SK-N-SH (cell line): Measurements from ENCODE around the gene TPRA1.

Experiments used
- EZH2phosphoT487 ChIP-seq: fragments of 200-600 bp; sonication (generic); IDR thresholded peaks from 2 replicates; pipeline ENCODE4 v1.6.1; 2017; ENCODE audit warnings: low read depth, mixed run types, mild to moderate bottlenecking, antibody characterized with exemption, moderate library complexity, borderline replicate concordance
- FOXJ3 ChIP-seq: sonication (generic); formaldehyde crosslinking; IDR thresholded peaks from 2 replicates; pipeline ENCODE4 v1.5.1; 2020; ENCODE audit warnings: mild to moderate bottlenecking, missing genetic modification reagents
- POLR2AphosphoS5 ChIP-seq: IDR thresholded peaks from 2 replicates; pipeline ENCODE4 v1.6.1; 2012; ENCODE audit warnings: low read depth, low read length
- TAF1 ChIP-seq: IDR thresholded peaks from 2 replicates; pipeline ENCODE4 v1.6.1; 2012; ENCODE audit warnings: low read depth, mild to moderate bottlenecking, low read length, moderate library complexity, borderline replicate concordance
- TCF12 ChIP-seq: IDR thresholded peaks from 2 replicates; pipeline ENCODE4 v1.4.0; 2012
- TF ChIP-seq, protein P1 (sequence below): IDR thresholded peaks from 2 replicates; pipeline ENCODE4 v1.6.1; 2012; ENCODE audit warnings: mild to moderate bottlenecking, low read depth, low read length, moderate library complexity
- TF ChIP-seq, protein P2 (sequence below): fragments of 200-600 bp; sonication (generic); IDR thresholded peaks from 2 replicates; pipeline ENCODE4 v1.6.1; 2017; ENCODE audit warnings: antibody characterized with exemption, mild to moderate bottlenecking, moderate library complexity
- TF ChIP-seq, protein P3 (sequence below): fragments of 150-350 bp; IDR thresholded peaks from 2 replicates; pipeline ENCODE4 v1.6.1; 2017; ENCODE audit warnings: antibody characterized with exemption, low read length, low read depth, borderline replicate concordance
- TF ChIP-seq, protein P4 (sequence below): IDR thresholded peaks from 2 replicates; pipeline ENCODE4 v1.4.0; 2012; ENCODE audit warnings: low read depth

- TF ChIP-seq, protein P1, sequence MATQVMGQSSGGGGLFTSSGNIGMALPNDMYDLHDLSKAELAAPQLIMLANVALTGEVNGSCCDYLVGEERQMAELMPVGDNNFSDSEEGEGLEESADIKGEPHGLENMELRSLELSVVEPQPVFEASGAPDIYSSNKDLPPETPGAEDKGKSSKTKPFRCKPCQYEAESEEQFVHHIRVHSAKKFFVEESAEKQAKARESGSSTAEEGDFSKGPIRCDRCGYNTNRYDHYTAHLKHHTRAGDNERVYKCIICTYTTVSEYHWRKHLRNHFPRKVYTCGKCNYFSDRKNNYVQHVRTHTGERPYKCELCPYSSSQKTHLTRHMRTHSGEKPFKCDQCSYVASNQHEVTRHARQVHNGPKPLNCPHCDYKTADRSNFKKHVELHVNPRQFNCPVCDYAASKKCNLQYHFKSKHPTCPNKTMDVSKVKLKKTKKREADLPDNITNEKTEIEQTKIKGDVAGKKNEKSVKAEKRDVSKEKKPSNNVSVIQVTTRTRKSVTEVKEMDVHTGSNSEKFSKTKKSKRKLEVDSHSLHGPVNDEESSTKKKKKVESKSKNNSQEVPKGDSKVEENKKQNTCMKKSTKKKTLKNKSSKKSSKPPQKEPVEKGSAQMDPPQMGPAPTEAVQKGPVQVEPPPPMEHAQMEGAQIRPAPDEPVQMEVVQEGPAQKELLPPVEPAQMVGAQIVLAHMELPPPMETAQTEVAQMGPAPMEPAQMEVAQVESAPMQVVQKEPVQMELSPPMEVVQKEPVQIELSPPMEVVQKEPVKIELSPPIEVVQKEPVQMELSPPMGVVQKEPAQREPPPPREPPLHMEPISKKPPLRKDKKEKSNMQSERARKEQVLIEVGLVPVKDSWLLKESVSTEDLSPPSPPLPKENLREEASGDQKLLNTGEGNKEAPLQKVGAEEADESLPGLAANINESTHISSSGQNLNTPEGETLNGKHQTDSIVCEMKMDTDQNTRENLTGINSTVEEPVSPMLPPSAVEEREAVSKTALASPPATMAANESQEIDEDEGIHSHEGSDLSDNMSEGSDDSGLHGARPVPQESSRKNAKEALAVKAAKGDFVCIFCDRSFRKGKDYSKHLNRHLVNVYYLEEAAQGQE = no peak
- TF ChIP-seq, protein P2, sequence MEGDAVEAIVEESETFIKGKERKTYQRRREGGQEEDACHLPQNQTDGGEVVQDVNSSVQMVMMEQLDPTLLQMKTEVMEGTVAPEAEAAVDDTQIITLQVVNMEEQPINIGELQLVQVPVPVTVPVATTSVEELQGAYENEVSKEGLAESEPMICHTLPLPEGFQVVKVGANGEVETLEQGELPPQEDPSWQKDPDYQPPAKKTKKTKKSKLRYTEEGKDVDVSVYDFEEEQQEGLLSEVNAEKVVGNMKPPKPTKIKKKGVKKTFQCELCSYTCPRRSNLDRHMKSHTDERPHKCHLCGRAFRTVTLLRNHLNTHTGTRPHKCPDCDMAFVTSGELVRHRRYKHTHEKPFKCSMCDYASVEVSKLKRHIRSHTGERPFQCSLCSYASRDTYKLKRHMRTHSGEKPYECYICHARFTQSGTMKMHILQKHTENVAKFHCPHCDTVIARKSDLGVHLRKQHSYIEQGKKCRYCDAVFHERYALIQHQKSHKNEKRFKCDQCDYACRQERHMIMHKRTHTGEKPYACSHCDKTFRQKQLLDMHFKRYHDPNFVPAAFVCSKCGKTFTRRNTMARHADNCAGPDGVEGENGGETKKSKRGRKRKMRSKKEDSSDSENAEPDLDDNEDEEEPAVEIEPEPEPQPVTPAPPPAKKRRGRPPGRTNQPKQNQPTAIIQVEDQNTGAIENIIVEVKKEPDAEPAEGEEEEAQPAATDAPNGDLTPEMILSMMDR = no peak
- TF ChIP-seq POLR2AphosphoS5 (no peak), FOXJ3 (CRISPR knock-in tag) (no peak), TCF12 (no peak), TAF1 (no peak), EZH2phosphoT487 (no peak)
- TF ChIP-seq, protein P3, sequence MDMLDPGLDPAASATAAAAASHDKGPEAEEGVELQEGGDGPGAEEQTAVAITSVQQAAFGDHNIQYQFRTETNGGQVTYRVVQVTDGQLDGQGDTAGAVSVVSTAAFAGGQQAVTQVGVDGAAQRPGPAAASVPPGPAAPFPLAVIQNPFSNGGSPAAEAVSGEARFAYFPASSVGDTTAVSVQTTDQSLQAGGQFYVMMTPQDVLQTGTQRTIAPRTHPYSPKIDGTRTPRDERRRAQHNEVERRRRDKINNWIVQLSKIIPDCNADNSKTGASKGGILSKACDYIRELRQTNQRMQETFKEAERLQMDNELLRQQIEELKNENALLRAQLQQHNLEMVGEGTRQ = no peak
- TF ChIP-seq, protein P4, sequence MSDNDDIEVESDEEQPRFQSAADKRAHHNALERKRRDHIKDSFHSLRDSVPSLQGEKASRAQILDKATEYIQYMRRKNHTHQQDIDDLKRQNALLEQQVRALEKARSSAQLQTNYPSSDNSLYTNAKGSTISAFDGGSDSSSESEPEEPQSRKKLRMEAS = no peak
Measured at GRCh38 chr3:127628426-127628787, 37.9 kb upstream of the TPRA1 start.
